Nephron (organoid): ENCODE data around the gene PIGS.

Experiments used
- H3K27ac Mint-ChIP-seq, 3 experiments: 2 replicates each; pipeline ENCODE4 v1.8.0; 2020; ENCODE audit warnings: mixed read lengths in 3 of 3, mild to moderate bottlenecking in 2 of 3, moderate library complexity in 1 of 3
- H3K27me3 Mint-ChIP-seq: 2 replicates; pipeline ENCODE4 v1.8.0; 2021; ENCODE audit warnings: low read depth, mild to moderate bottlenecking, moderate library complexity, mixed read lengths
- H3K36me3 Mint-ChIP-seq: 2 replicates; pipeline ENCODE4 v1.8.0; 2020; ENCODE audit warnings: low read depth, mixed read lengths
- H3K4me1 Mint-ChIP-seq: 2 replicates; pipeline ENCODE4 v1.8.0; 2020; ENCODE audit warnings: mixed read lengths
- H3K4me3 Mint-ChIP-seq, 3 experiments: 2 replicates each; pipeline ENCODE4 v1.8.0; 2020; ENCODE audit warnings: mild to moderate bottlenecking in 3 of 3, mixed read lengths in 3 of 3, moderate library complexity in 2 of 3
- H3K9me3 Mint-ChIP-seq: 2 replicates; pipeline ENCODE4 v1.8.0; 2020; ENCODE audit warnings: mixed read lengths
- TF ChIP-seq, protein P1 (sequence below), 3 experiments: fragments of 200-600 bp; sonication (generic); IDR thresholded peaks; one replicate each; pipeline ENCODE4 v1.5.0; 2021; ENCODE audit warnings: antibody characterized with exemption in 3 of 3; ENCODE audit not compliant: unreplicated experiment in 3 of 3

PIGS gene

DNA sequence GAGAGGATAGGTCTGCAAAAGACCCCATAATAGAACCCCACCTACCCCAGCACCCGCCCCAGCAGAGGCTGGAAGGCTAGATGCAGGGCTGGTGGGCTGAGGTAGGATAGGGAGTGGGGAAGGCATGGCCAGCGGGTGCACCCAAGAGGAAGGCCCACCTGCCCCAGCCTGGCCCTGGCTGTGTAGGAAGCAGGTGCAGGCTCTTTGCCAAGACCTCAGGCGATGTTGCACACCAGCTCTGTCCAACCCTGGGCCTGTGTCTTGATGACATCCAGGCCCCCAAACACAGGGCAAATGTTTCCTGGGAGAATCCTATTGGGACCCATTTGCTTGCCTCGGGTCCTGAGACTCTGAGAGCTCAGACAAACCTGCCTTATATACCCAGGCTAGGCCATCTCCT lies 31.1 kb downstream of the PIGS start:
- H3K27me3 Mint-ChIP-seq: no peaks in the 10 kb centered on the region
- H3K27ac Mint-ChIP-seq: no peak overlapping the region
- H3K4me1 Mint-ChIP-seq: no peaks in the 10 kb centered on the region
- no peaks in the 10 kb centered on the region for H3K9me3 Mint-ChIP-seq
- TF ChIP-seq, protein P1, sequence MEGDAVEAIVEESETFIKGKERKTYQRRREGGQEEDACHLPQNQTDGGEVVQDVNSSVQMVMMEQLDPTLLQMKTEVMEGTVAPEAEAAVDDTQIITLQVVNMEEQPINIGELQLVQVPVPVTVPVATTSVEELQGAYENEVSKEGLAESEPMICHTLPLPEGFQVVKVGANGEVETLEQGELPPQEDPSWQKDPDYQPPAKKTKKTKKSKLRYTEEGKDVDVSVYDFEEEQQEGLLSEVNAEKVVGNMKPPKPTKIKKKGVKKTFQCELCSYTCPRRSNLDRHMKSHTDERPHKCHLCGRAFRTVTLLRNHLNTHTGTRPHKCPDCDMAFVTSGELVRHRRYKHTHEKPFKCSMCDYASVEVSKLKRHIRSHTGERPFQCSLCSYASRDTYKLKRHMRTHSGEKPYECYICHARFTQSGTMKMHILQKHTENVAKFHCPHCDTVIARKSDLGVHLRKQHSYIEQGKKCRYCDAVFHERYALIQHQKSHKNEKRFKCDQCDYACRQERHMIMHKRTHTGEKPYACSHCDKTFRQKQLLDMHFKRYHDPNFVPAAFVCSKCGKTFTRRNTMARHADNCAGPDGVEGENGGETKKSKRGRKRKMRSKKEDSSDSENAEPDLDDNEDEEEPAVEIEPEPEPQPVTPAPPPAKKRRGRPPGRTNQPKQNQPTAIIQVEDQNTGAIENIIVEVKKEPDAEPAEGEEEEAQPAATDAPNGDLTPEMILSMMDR (IDR thresholded peaks at IDR 0.05; ENCODE audit: unreplicated experiment in 3 of 3): no peak
- H3K4me3 Mint-ChIP-seq: no peak overlapping the region
- no peaks in the 10 kb centered on the region for H3K36me3 Mint-ChIP-seq

DNA sequence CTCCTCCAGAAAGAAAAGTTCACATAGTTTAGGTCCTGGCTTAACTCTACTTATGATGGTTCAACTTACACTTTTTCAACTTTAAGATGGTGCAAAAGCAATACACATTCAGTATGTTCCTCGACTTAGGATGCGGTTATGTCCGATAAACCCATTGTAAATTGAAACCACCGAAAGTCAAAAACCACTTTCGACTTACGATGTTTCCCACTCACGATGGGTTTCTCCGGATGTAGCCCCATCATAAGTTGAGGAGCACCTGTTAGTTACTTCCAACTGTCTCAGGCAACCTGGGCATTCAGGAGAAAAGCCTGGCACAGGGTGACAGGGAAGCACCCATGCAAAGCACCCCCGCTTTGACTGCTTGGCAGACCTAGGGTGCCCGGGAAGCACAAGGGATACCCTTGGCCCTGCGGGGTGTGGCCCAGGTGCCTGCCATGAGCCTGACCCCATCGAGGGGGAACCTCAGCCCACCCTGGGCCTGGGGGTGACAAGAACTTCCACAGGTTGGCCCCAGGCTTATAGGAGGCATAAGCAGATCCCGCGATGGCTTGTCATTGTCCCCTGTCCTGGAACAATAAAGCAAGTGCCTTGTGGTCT lies 32.9 kb downstream of the PIGS start:
- Mint-ChIP-seq H3K27ac (no peak overlapping the region), H3K9me3 (no peaks in the 10 kb centered on the region), H3K4me3 (no peak overlapping the region), H3K36me3 (no peaks in the 10 kb centered on the region), H3K27me3 (peaks cover 2% of the 10 kb centered on the region), H3K4me1 (no peaks in the 10 kb centered on the region)
- TF ChIP-seq, protein P1 (IDR thresholded peaks at IDR 0.05; ENCODE audit: unreplicated experiment in 3 of 3): no peak

DNA sequence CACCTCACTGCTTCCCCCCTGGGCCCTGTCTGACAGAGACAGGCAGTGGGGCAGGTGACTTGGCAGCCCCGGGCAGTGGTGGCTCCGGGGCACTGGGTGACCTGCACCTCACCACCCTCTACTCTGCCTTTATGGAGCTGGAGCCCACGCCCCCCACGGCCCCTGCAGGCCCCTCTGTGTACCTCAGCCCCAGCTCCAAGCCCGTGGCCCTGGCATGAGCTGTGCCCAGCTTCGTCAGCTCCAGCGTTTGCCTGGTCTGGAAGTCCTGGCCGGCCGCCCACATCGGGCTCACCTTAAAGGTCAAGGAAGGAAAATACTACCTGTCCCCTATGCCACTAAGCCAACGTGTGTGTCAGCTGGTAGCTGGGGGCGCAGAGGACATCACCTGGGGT lies 34.1 kb downstream of the PIGS start:
- H3K36me3 Mint-ChIP-seq: no peaks in the 10 kb centered on the region
- H3K9me3 Mint-ChIP-seq: no peaks in the 10 kb centered on the region
- H3K4me3 Mint-ChIP-seq: no peak overlapping the region
- H3K27ac Mint-ChIP-seq: no peak overlapping the region
- H3K4me1 Mint-ChIP-seq: no peaks in the 10 kb centered on the region
- TF ChIP-seq, protein P1 (IDR thresholded peaks at IDR 0.05; ENCODE audit: unreplicated experiment in 3 of 3): no peak
- H3K27me3 Mint-ChIP-seq: peaks cover 3% of the 10 kb centered on the region

DNA sequence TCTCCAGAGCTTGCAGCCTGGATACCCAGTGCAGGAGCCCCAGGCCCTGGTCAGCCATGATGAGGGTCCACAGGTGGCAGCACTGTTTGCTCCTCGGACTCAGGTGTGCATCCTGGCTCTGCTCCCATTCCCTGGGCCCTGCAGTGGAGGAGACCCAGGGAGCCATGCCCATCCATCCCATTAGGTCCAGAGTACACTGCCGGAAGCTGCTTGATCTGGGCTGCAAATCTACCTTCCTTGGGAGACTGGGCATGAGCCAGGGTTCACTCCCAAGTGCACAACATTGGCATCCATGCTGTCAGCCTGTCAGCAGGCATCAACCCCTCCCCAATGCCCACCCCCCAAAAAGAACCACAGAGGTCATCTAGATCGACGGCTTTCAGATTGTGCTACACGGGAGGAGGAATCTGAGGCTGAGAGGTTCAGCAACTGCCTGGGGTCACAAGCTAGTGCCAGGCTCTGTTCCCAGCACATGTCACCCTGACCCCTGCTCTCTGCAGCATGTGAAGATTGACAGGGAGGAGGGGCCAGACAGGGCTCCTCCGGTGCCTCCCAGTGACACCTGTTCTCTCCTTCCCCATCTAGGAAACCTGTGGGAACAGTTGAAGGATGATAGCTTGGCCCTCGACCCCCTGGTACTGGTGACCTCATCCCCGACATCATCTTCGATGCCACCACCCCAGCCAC lies 34.6 kb downstream of the PIGS start:
- H3K9me3 Mint-ChIP-seq: no peaks in the 10 kb centered on the region

DNA sequence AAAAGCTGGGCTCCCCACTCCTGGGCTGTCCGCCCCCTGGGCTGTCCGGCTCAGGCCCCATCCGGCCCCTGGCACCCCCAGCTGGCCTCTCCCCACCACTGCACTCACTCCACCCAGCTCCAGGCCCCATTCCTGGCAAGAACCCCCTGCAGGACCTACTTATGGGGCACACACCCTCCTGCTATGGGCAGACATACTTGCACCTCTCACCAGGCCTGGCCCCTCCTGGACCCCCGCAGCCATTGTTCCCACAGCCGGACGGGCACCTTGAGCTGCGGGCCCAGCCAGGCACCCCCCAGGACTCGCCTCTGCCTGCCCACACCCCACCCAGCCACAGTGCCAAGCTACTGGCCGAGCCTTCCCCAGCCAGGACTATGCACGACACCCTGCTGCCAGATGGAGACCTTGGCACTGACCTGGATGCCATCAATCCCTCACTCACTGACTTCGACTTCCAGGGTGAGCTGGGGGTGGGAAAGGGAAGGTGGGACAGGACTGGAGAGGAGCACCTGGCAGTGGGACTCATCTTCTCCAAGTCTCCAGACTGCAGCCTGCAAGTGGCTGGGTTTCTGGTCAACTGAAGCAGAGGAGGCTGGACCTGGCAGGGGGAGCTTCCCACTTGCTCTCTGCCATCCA lies 36.5 kb downstream of the PIGS start:
- Mint-ChIP-seq H3K9me3 (no peaks in the 10 kb centered on the region), H3K4me1 (no peaks in the 10 kb centered on the region), H3K36me3 (no peaks in the 10 kb centered on the region), H3K27me3 (peaks cover 8% of the 10 kb centered on the region), H3K4me3 (no peak overlapping the region), H3K27ac (no peak overlapping the region)
- TF ChIP-seq, protein P1 (IDR thresholded peaks at IDR 0.05; ENCODE audit: unreplicated experiment in 3 of 3): no peak

More for the DNA sequence above, 34.6 kb downstream of the PIGS start:
- Mint-ChIP-seq H3K4me1 (no peaks in the 10 kb centered on the region), H3K36me3 (no peaks in the 10 kb centered on the region), H3K4me3 (no peak overlapping the region), H3K27ac (no peak overlapping the region), H3K27me3 (peaks cover 4% of the 10 kb centered on the region)
- TF ChIP-seq, protein P1 (IDR thresholded peaks at IDR 0.05; ENCODE audit: unreplicated experiment in 3 of 3): no peak
